HG03108 (cell line): ENCODE results near the gene IL25.
"Not testable (repeated sequence)": the region's sequence is repeated elsewhere in the genome, so short reads cannot be mapped to it uniquely, and the experiment has no call there.

Experiments used
- ATAC-seq: cut with Tn5 transposase; IDR thresholded peaks from one replicate; pipeline ENCODE4 v1.9.1; 2021; ENCODE audit warnings: moderate library complexity; ENCODE audit not compliant: unreplicated experiment

Gene IL25

DNA sequence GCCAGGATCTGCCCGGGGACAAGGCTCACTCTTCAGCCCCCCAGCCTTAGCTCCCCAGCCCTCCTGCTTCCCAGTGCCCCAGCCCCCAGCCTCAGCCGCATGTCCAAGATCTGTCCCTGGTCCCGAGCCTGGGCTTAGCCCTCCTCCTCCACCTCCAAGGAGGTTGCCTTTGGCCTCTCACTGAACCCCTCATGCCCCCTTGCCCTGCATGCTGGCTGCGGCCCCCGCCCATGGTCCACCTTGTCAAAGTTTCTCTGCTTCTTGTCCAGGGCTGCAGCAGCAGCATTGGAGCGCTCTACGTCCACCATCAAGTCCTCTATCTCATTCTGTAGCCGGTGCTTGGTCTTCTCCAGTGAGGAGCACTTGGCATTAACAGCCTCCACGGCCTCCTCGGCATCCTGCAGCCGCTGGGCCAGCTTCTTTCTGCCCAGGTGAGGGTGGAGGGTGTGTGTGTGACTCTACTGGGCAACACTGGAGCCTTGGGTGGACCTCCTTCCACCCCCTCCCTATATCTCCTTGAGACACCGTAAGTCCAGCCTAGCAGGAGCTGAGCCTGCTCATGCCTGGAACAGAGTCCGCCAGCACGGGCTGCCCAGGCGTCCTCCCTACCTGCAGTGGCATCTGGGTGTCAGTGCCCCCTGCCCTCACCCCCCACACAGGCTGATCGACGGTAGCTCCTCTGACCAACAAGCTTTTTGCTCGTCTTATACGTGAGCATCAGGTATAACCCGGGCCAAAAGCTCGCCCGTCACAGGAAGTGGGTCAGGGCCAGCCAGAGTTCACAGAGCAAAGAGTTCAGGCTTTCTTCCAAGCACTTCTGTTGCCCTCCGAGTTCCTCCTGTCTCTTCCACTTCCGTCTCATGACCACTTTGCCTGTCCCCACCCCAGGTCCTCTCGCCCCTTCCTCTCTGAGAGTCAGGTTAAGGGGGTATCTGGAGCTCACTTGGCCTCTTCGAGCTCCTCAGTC, 15.6 kb downstream of the IL25 start:
- no peak for ATAC-seq

GRCh38 chr14:23388996-23389395, 16.4 kb downstream of the IL25 start:
- no peak for ATAC-seq

GRCh38 chr14:23389396-23389795, 16.8 kb downstream of the IL25 start:
- ATAC-seq, result no peak

DNA sequence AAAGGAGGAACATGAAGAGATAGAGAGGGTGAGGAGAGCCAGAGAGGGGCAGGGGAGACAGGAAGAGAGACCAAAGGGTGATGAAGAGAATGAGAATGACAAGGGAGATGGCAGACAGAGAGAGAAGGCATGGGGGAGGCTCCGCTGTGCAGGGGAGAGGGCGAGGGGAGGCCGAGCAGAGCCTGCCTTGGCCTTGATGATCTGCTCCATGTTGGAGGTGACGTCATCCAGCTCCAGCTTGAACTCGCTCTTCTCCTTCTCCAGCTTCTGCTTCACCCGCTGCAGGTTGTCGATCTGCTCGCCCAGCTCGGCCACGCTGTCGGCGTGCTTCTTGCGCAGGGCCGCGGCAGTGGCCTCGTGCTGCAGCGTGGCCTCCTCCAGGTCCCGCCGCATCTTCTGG, 17.3 kb downstream of the IL25 start:
- not testable (repeated sequence) for ATAC-seq

- no peak for ATAC-seq
Observed at GRCh38 chr14:23392613-23393012, 20.0 kb downstream of the IL25 start.

DNA sequence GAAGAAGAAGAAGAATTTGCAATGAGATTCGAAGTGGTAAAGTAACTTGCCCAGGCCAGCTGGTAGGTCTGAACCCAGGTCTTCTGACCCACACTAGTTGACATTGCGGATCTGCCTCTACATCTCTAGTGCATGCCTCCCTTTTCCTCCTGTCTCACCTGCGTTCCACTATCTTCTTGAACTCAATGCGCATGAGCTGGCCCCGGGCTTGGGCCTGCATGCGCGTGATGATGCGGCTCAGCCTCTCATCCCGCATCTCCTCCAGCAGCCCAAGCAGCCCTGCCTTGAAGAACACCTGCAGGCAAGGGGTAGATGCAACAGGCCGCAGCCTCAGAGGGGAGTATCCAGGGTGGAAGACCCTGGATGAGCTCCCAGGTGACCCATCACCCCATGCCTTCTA, 23.5 kb downstream of the IL25 start:
- ATAC-seq, result no peak

- no peak for ATAC-seq
Observed at GRCh38 chr14:23396781-23397407, 24.3 kb downstream of the IL25 start.

DNA sequence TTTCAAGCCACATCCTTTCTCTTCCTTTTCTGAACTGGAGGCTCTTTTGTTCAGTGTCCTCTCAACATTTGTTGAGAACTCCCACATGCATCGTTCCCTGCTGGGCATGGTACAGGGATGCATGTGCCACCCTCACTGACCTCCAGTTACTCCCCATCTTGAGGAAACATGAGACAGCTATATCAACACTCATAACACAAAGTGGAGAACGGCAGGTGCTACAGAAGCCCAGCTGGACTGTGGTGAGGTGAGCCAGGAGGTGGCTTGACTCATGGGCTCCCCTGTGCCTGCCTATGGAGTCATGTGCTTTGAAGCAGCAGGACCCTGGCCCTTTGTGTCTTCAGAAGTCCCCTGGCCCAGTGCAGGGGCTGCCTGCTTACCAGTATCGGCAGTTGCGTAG, 25.7 kb downstream of the IL25 start:
- ATAC-seq, result no peak

- ATAC-seq, result no peak
Observed at GRCh38 chr14:23399136-23399535, 26.5 kb downstream of the IL25 start.

DNA sequence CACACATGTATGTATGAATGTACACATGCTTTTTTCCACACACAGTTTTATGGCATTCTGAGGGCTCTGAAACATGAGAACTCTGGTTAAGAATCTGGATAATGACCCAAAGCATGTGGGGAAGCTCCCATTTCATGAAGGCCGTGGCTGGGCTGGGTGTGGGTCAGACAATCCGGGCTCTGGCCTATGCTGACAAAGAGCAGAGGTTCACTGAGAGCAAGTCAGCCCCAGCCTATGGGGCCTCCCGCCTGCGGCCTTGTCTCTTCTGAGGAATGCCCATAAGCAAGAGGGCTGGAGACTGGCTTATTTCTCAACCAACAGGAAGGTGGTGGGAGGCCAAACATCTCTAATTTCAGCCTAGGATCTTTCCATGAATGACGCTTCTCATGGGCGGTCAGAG, 27.0 kb downstream of the IL25 start:
- no peak for ATAC-seq

- ATAC-seq, result not testable (repeated sequence)
Observed at GRCh38 chr14:23400496-23401149, 28.0 kb downstream of the IL25 start.

GRCh38 chr14:23401291-23401690, 28.7 kb downstream of the IL25 start:
- no peak for ATAC-seq

DNA sequence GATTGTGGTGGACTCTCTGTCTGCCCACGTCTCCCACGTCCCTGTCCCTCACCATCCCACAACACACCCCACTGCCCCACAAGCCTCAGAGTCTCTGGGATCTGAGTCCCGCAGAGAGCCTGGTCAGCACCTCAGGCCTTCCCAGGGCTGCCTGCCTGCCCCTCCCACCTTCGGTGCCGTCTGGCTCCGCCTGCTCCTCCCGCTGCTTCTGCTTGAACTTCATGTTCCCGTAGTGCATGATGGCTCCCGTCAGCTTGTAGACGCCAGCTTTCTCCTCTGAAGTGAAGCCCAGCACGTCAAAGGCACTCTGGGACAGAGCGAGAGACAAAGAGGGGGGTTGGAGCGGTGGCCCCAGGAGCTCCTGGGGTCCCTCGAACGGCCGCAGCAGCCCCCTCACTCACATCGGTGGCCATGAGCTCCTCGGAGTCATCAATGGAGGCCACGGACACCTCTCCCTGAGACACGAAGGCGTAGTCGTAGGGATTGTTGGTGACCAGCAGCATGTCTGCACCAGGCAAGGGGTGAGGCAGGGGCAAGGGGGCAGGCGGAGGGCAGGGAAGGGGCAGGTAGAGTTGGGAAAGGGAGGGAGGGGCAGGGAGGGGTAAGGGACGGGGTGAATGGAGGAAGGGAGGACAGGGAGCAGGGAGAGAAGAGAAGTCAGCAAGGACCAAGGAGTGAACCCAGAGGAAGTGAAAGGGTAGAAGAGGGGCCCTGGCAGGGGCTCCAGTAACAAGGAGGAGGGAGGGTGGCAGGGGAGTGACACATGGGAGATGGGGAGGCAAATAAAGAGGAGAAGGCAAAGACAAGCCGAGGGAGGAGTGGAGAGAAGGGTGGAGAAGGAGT, 29.9 kb downstream of the IL25 start:
- ATAC-seq, result no peak

- no peak for ATAC-seq
Observed at GRCh38 chr14:23403139-23403438, 30.5 kb downstream of the IL25 start.

- ATAC-seq, result no peak
Observed at GRCh38 chr14:23403908-23404307, 31.3 kb downstream of the IL25 start.

- no peak for ATAC-seq
Observed at GRCh38 chr14:23404331-23404900, 31.8 kb downstream of the IL25 start.

GRCh38 chr14:23405096-23405495, 32.5 kb downstream of the IL25 start:
- ATAC-seq, result no peak

DNA sequence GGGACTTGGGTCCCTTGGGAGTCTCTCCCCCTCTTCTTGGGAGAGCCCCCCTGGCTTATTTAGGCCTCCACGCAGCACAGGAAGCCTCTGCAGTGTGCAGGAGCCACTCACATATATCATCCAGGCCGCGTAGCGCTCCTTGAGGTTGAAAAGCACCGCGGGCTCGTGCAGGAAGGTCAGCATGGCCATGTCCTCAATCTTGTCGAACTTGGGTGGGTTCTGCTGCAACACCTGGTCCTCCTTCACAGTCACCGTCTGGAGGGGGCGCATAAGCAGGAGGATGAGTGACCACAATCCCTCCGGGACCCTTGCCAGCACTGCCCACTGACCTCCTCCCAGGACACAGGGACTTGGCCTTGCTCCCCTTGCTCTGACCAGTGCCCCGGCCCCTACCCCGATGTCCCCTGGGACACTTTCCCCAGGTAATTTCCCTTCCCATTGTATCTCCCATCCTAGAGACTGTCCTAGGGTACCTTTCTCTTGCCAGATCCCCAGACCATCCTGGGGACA, 33.0 kb downstream of the IL25 start:
- ATAC-seq, result no peak

- no peak for ATAC-seq
Observed at GRCh38 chr14:23406244-23406643, 33.6 kb downstream of the IL25 start.

GRCh38 chr14:23406725-23407355, 34.2 kb downstream of the IL25 start:
- ATAC-seq, result no peak
